ENCODE measurements around the gene APLN.

Gene APLN

GRCh38 chrX:129640737-129641136, 14.0 kb downstream of the APLN start:
- DNase-seq (ENCODE audit: extremely low read depth, low read depth), result no peak
- TF ChIP-seq, protein P1, sequence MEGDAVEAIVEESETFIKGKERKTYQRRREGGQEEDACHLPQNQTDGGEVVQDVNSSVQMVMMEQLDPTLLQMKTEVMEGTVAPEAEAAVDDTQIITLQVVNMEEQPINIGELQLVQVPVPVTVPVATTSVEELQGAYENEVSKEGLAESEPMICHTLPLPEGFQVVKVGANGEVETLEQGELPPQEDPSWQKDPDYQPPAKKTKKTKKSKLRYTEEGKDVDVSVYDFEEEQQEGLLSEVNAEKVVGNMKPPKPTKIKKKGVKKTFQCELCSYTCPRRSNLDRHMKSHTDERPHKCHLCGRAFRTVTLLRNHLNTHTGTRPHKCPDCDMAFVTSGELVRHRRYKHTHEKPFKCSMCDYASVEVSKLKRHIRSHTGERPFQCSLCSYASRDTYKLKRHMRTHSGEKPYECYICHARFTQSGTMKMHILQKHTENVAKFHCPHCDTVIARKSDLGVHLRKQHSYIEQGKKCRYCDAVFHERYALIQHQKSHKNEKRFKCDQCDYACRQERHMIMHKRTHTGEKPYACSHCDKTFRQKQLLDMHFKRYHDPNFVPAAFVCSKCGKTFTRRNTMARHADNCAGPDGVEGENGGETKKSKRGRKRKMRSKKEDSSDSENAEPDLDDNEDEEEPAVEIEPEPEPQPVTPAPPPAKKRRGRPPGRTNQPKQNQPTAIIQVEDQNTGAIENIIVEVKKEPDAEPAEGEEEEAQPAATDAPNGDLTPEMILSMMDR (IDR thresholded peaks at IDR 0.05; ENCODE audit: low read depth, low read length), result no peak

DNA sequence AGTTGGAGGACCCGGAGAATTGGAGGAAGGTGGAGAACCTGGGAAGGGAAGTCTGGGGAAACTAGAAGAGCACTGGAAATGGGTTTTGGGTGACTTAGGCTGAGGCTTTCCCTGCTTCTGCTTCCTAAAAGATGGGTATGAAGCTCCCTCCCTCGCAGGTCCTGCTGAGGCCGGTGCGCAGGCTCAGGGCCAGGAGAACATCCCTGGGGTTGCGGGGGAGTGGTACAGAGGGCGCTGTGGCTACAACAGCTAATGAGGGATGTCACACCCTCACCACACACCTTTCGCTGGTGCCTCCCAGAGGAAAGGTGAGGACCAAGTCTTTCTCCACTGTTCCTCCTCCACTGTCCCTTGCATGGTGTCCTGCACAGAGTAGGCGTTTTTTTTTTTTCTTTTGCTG, 15.8 kb downstream of the APLN start:
- DNase-seq (ENCODE audit: extremely low read depth, low read depth), result no peak

GRCh38 chrX:129637217-129638109, 17.3 kb downstream of the APLN start:
- TF ChIP-seq, protein P1 (IDR thresholded peaks at IDR 0.05; ENCODE audit: low read depth, low read length), result peak; percentile 98
- peak; percentile 34 for DNase-seq (ENCODE audit: extremely low read depth, low read depth)

More for the DNA sequence above, 15.8 kb downstream of the APLN start:
- TF ChIP-seq, protein P1 (IDR thresholded peaks at IDR 0.05; ENCODE audit: low read depth, low read length), result no peak

GRCh38 chrX:129636175-129636681, 18.5 kb downstream of the APLN start:
- DNase-seq (ENCODE audit: extremely low read depth, low read depth), result no peak
- TF ChIP-seq, protein P1 (IDR thresholded peaks at IDR 0.05; ENCODE audit: low read depth, low read length), result no peak

DNA sequence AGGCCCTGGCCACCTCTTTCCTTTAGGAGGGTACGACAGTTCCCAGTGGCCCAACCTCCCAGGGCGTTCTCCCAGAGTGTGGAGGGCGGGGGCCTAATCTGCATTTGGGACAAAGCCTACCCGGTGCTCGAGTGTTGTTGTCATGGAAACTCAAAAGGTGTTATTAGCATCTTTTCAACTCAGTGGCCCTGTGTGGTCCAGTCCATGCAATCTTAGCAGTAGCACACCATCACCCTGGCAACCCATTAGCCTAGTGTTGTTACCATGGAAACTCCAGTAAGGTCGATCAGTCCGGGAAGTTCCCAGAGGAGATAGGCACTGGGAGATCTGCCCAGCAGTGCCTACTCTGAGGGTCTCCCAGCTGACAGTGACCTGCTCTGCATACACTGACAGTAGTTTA, 20.2 kb downstream of the APLN start:
- DNase-seq (ENCODE audit: extremely low read depth, low read depth), result no peak
- TF ChIP-seq, protein P1 (IDR thresholded peaks at IDR 0.05; ENCODE audit: low read depth, low read length), result no peak

DNA sequence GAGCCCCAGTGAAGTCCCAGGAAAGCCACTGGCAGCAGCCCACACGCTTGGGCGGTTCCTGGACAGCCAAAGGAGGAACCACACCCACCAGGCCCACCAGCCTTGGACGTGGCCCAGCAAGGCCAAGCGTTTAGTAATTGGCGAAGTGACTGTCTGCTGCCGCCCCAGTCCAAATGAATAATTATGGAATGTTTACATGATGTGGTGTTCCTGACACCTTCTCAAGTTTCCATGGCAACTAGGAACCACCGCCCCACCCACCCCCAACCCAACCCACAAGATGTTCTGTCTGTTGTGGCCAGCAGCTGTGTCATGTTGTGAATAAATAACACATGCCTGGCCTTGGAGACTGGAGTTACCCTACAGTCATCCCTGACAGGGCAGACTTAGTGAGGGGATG, 22.3 kb downstream of the APLN start:
- peak; percentile 20 for DNase-seq (ENCODE audit: extremely low read depth, low read depth)
- TF ChIP-seq, protein P1 (IDR thresholded peaks at IDR 0.05; ENCODE audit: low read depth, low read length), result no peak

DNA sequence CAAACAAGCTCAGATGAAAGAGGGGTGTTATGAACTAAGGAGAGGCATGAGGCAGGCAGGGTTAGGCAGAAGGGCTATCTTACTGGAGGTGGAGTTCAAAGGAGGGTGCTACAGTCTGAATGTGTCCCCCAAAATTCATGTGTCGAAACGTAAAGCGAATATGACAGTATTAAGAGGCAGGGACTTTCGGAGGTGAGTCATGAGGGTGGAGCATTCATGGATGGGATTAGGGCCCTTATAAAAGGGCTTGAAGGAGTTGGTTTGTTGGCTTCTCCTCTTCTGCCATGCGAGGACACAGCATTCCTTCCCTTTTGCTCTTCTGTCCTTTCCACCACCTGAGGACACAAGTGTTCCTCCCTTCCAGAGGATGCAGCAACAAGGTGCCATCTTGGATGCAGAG, 22.9 kb downstream of the APLN start:
- TF ChIP-seq, protein P1 (IDR thresholded peaks at IDR 0.05; ENCODE audit: low read depth, low read length), result no peak
- DNase-seq (ENCODE audit: extremely low read depth, low read depth), result no peak
